Stimulated activated CD8-positive, alpha-beta memory T cell treated with anti-CD3 and anti-CD28 coated beads, Interleukin-12 subunit alpha, Interleukin-12 subunit beta, amount 100 ng/mL, for 4 hours (primary cell): ENCODE data around the gene SLC29A4.
"Not testable (repeated sequence)": the region's sequence is repeated elsewhere in the genome, so short reads cannot be mapped to it uniquely, and the experiment has no call there.

Experiments used
- DNase-seq: peaks from one replicate; pipeline ENCODE4 v3.0.0-alpha.2; 2020; ENCODE audit warnings: low read depth

The SLC29A4 gene

GRCh38 chr7:5282543-5283316 is at the start of gene SLC29A4:
Gene SLC29A4, plus strand, starts transcription at chr7:5282943. Its CDS starts 4,874 bp downstream, at chr7:5287817.
- peak; percentile 13 for DNase-seq

- no peak for DNase-seq
Measured at GRCh38 chr7:5234852-5235831, 47.6 kb upstream of the SLC29A4 start.

- DNase-seq = no peak
Measured at GRCh38 chr7:5237286-5237685, 45.5 kb upstream of the SLC29A4 start.

- no peak for DNase-seq
Measured at GRCh38 chr7:5238500-5238899, 44.2 kb upstream of the SLC29A4 start.

- DNase-seq = no peak
Measured at GRCh38 chr7:5243261-5243660, 39.5 kb upstream of the SLC29A4 start.

- no peak for DNase-seq
Measured at GRCh38 chr7:5248201-5248885, 34.4 kb upstream of the SLC29A4 start.

- DNase-seq = not testable (repeated sequence)
Measured at GRCh38 chr7:5250787-5251186, 32.0 kb upstream of the SLC29A4 start.

GRCh38 chr7:5253529-5253928 is 29.2 kb upstream of the SLC29A4 start:
- DNase-seq = not testable (repeated sequence)

GRCh38 chr7:5254371-5254770 is 28.4 kb upstream of the SLC29A4 start:
- not testable (repeated sequence) for DNase-seq

- no peak for DNase-seq
Measured at GRCh38 chr7:5255832-5256231, 26.9 kb upstream of the SLC29A4 start.

- not testable (repeated sequence) for DNase-seq
Measured at GRCh38 chr7:5260530-5261068, 22.1 kb upstream of the SLC29A4 start.

- not testable (repeated sequence) for DNase-seq
Measured at GRCh38 chr7:5263066-5263465, 19.7 kb upstream of the SLC29A4 start.

- DNase-seq = no peak
Measured at GRCh38 chr7:5265320-5266190, 17.2 kb upstream of the SLC29A4 start.

- DNase-seq = no peak
Measured at GRCh38 chr7:5266191-5267028, 16.3 kb upstream of the SLC29A4 start.

GRCh38 chr7:5267829-5268228 is 14.9 kb upstream of the SLC29A4 start:
- not testable (repeated sequence) for DNase-seq

- not testable (repeated sequence) for DNase-seq
Measured at GRCh38 chr7:5269992-5270657, 12.6 kb upstream of the SLC29A4 start.

- no peak for DNase-seq
Measured at GRCh38 chr7:5270788-5271187, 12.0 kb upstream of the SLC29A4 start.

- DNase-seq = not testable (repeated sequence)
Measured at GRCh38 chr7:5273831-5274405, 8.8 kb upstream of the SLC29A4 start.

- DNase-seq = no peak
Measured at GRCh38 chr7:5274441-5274840, 8.3 kb upstream of the SLC29A4 start.
